NB4 (cell line): Measurements from ENCODE around the gene GABRG3.

Experiments used
- CTCF ChIP-seq: IDR thresholded peaks from one replicate; pipeline ENCODE4 v1.5.1; 2012; ENCODE audit warnings: low read depth, low read length
- MYC ChIP-seq: IDR thresholded peaks from 2 replicates; pipeline ENCODE4 v1.6.1; 2011; ENCODE audit warnings: low read depth, low read length
- POLR2A ChIP-seq: IDR thresholded peaks from 2 replicates; pipeline ENCODE4 v1.6.1; 2011; ENCODE audit warnings: mild to moderate bottlenecking; ENCODE audit not compliant: insufficient read length; ENCODE audit errors: extremely low read depth
- TF ChIP-seq, protein P1 (sequence below): IDR thresholded peaks from 2 replicates; pipeline ENCODE4 v1.6.1; 2011; ENCODE audit warnings: low read depth, low read length

- TF ChIP-seq CTCF, result no peak
- TF ChIP-seq, protein P1, sequence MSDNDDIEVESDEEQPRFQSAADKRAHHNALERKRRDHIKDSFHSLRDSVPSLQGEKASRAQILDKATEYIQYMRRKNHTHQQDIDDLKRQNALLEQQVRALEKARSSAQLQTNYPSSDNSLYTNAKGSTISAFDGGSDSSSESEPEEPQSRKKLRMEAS, result no peak
- no peak for TF ChIP-seq POLR2A
- no peak for TF ChIP-seq MYC
Measured at GRCh38 chr15:27223179-27223578, 252.2 kb downstream of the GABRG3 start.
